ENCODE measurements around the gene B4GALNT1.

GRCh38 chr12:57618966-57619433 lies 14.0 kb downstream of the B4GALNT1 start:
- TF ChIP-seq CTCF (IDR thresholded peaks at IDR 0.05; ENCODE audit: poor library complexity) (no peak), EZH2 (IDR thresholded peaks at IDR 0.05; ENCODE audit: borderline replicate concordance) (no peak)

Measured in hepatocyte (in vitro differentiated cells).